K562 (cell line): ENCODE measurements around the gene METRN. TPM values are rescaled to one million over a fixed set of nuclear protein-coding genes. Genes with fewer than 3 reads are reported as not detected.

ENCODE experiments used
- BCLAF1 ChIP-seq, 2 experiments: fragments of 450-650 bp in 1 of 2; IDR thresholded peaks; 2 replicates each; pipeline ENCODE4 v1.6.1; 2011 to 2017; ENCODE audit warnings: low read depth in 2 of 2, antibody characterized with exemption in 1 of 2, borderline replicate concordance in 1 of 2, low read length in 1 of 2, mild to moderate bottlenecking in 1 of 2, mixed read lengths in 1 of 2; ENCODE audit not compliant: control insufficient read depth in 1 of 2
- CAMTA2 ChIP-seq: fragments of 250-450 bp; sonication (Bioruptor Pico); conservative IDR thresholded peaks from 2 replicates; pipeline ENCODE4 v1.5.1; 2022
- ERF ChIP-seq: fragments of 450-650 bp; formaldehyde crosslinking; IDR thresholded peaks from 2 replicates; pipeline ENCODE4 v1.4.0; 2020; ENCODE audit warnings: mild to moderate bottlenecking, mixed read lengths
- ETV5 ChIP-seq: sonication (generic); formaldehyde crosslinking; IDR thresholded peaks from 2 replicates; pipeline ENCODE4 v1.4.0; 2020; ENCODE audit warnings: low read depth, mild to moderate bottlenecking, missing genetic modification reagents
- FOXA3 ChIP-seq, 2 experiments: fragments of 450-650 bp in 1 of 2; sonication (generic) in 1 of 2; formaldehyde crosslinking; IDR thresholded peaks in 1 of 2; conservative IDR thresholded peaks in 1 of 2; 2 replicates each; pipeline versions ENCODE4 v1.4.0 to v1.8.0; 2020 to 2022; ENCODE audit warnings: mild to moderate bottlenecking in 2 of 2, missing genetic modification reagents in 1 of 2
- FOXK2 ChIP-seq, 2 experiments: fragments of 450-650 bp; IDR thresholded peaks in 1 of 2; conservative IDR thresholded peaks in 1 of 2; 2 replicates each; pipeline ENCODE4 v1.6.1; 2016; ENCODE audit warnings: low read depth in 2 of 2, mild to moderate bottlenecking in 1 of 2
- MAFK ChIP-seq: IDR thresholded peaks from 2 replicates; pipeline ENCODE4 v1.6.1; 2011; ENCODE audit warnings: low read length, improper control_type of control experiment
- MEIS2 ChIP-seq: fragments of 450-650 bp; IDR thresholded peaks from 2 replicates; pipeline ENCODE4 v1.6.1; 2014; ENCODE audit warnings: mild to moderate bottlenecking; ENCODE audit not compliant: partially characterized antibody
- RREB1 ChIP-seq: fragments of 250-450 bp; sonication (Bioruptor Pico); IDR thresholded peaks from 2 replicates; pipeline ENCODE4 v1.4.0; 2020
- ZBTB17 ChIP-seq: fragments of 450-650 bp; formaldehyde crosslinking; IDR thresholded peaks from 2 replicates; pipeline ENCODE4 v1.4.0; 2020; ENCODE audit warnings: mild to moderate bottlenecking
- ZBTB7A ChIP-seq: IDR thresholded peaks from 2 replicates; pipeline ENCODE4 v1.6.1; 2011; ENCODE audit warnings: low read depth, mild to moderate bottlenecking, low read length, moderate library complexity, borderline replicate concordance; ENCODE audit not compliant: control insufficient read depth
- polyA plus RNA-seq, 8 experiments: library from polyadenylated mRNA; depleted of rRNA in 4 of 8; stranded (reverse) in 5 of 8; unstranded in 3 of 8; fragments of >200 nt; fragmentation: Nextera tagmentation in 2 of 8; fragmentation: Illumina TruSeq in 1 of 8; extraction: Ambion mirVana in 2 of 8; extraction: Trizol in 1 of 8; gene quantifications; 2 replicates each; pipeline versions ENCODE4 v1.2.1 to v1.2.3, GENCODE V29; 2011 to 2014; ENCODE audit warnings: inconsistent platforms in 1 of 8, missing spikeins in 1 of 8
- total RNA-seq, 7 experiments: library from RNA; depleted of rRNA in 6 of 7; stranded (reverse); fragments of >200 nt in 6 of 7; fragmentation: Illumina TruSeq in 2 of 7; extraction: Trizol in 2 of 7; gene quantifications; 2 replicates each; pipeline versions ENCODE4 v1.2.1 to v1.2.3, GENCODE V29; 2011 to 2021; ENCODE audit warnings: low replicate concordance in 1 of 7
- TF ChIP-seq, protein P1 (sequence below): IDR thresholded peaks from 2 replicates; pipeline ENCODE4 v1.6.1; 2012; ENCODE audit warnings: low read depth, low read length, improper control_type of control experiment, borderline replicate concordance
- TF ChIP-seq, protein P2 (sequence below): fragments of 450-650 bp; formaldehyde crosslinking; conservative IDR thresholded peaks from 2 replicates; pipeline ENCODE4 v1.4.0; 2022; ENCODE audit warnings: mild to moderate bottlenecking, missing genetic modification characterization

METRN gene
- total and polyA plus RNA-seq, 9 of the 15 experiments (the other 6 are each of a cell fraction or from before 2014, with no cell fraction given): 0.20 to 89.8 (median 15.4) TPM

GRCh38 chr16:700684-701584 is 14.0 kb upstream of the METRN start (continued):
- TF ChIP-seq RREB1 (CRISPR knock-in tag): no peak
- TF ChIP-seq ERF (CRISPR knock-in tag): no peak
- TF ChIP-seq ZBTB7A: peak; percentile 77; the same call in 1 of the 2 replicates
- no peak for TF ChIP-seq MAFK
- TF ChIP-seq FOXA3 (CRISPR knock-in tag; conservative IDR thresholded peaks at IDR 0.05 in 1 of 2, IDR thresholded peaks at IDR 0.05 in 1 of 2): 0 out of 4 replicates have a peak, but pooled peaks of 1 of the 2 experiments have one; percentile 40
- TF ChIP-seq BCLAF1 (IDR thresholded peaks at IDR 0.05; ENCODE audit: borderline replicate concordance in 1 of 2, control insufficient read depth in 1 of 2, low read depth in 2 of 2, low read length in 1 of 2): no peak
- no peak for TF ChIP-seq ETV5
- TF ChIP-seq, protein P1, sequence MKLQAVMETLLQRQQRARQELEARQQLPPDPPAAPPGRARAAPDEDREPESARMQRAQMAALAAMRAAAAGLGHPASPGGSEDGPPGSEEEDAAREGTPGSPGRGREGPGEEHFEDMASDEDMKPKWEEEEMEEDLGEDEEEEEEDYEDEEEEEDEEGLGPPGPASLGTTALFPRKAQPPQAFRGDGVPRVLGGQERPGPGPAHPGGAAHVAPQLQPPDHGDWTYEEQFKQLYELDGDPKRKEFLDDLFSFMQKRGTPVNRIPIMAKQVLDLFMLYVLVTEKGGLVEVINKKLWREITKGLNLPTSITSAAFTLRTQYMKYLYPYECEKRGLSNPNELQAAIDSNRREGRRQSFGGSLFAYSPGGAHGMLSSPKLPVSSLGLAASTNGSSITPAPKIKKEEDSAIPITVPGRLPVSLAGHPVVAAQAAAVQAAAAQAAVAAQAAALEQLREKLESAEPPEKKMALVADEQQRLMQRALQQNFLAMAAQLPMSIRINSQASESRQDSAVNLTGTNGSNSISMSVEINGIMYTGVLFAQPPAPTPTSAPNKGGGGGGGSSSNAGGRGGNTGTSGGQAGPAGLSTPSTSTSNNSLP: no peak
- no peak for TF ChIP-seq CAMTA2 (CRISPR knock-in tag)
- TF ChIP-seq, protein P2, sequence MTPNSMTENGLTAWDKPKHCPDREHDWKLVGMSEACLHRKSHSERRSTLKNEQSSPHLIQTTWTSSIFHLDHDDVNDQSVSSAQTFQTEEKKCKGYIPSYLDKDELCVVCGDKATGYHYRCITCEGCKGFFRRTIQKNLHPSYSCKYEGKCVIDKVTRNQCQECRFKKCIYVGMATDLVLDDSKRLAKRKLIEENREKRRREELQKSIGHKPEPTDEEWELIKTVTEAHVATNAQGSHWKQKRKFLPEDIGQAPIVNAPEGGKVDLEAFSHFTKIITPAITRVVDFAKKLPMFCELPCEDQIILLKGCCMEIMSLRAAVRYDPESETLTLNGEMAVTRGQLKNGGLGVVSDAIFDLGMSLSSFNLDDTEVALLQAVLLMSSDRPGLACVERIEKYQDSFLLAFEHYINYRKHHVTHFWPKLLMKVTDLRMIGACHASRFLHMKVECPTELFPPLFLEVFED (CRISPR knock-in tag): no peak
- TF ChIP-seq MEIS2: no peak
- TF ChIP-seq FOXK2 (conservative IDR thresholded peaks at IDR 0.05 in 1 of 2, IDR thresholded peaks at IDR 0.05 in 1 of 2; ENCODE audit: low read depth in 2 of 2): no peak
- no peak for TF ChIP-seq ZBTB17 (CRISPR knock-in tag)
